NT2/D1 (cell line): ENCODE data around the gene RNASET2.

Experiments
- DNase-seq: peaks from one replicate; pipeline ENCODE4 v3.0.0-alpha.2; 2011; ENCODE audit warnings: low read depth, low spot score
- H3K27me3 ChIP-seq: 2 replicates; pipeline ENCODE4 v1.6.0; 2011; ENCODE audit warnings: mild to moderate bottlenecking; ENCODE audit not compliant: insufficient read length, insufficient read depth
- H3K36me3 ChIP-seq: 2 replicates; pipeline ENCODE4 v1.6.1; 2011; ENCODE audit warnings: mild to moderate bottlenecking, low read length, mixed read lengths; ENCODE audit not compliant: insufficient read depth, insufficient read length
- H3K4me1 ChIP-seq: 2 replicates; pipeline ENCODE4 v1.5.1; 2011; ENCODE audit not compliant: insufficient read depth, insufficient read length
- H3K4me3 ChIP-seq: 2 replicates; pipeline ENCODE4 v1.5.1; 2011; ENCODE audit warnings: low read depth; ENCODE audit not compliant: insufficient read length
- H3K9ac ChIP-seq: 2 replicates; pipeline ENCODE4 v1.6.0; 2011; ENCODE audit warnings: low read depth; ENCODE audit not compliant: insufficient read length
- H3K9me3 ChIP-seq: 2 replicates; pipeline ENCODE4 v1.5.1; 2011; ENCODE audit warnings: mild to moderate bottlenecking, low read length; ENCODE audit not compliant: insufficient read depth
- SUZ12 ChIP-seq: IDR thresholded peaks from 2 replicates; pipeline ENCODE4 v1.6.1; 2011; ENCODE audit not compliant: insufficient read length, insufficient read depth; ENCODE audit errors: extremely low read depth
- YY1 ChIP-seq: IDR thresholded peaks from 2 replicates; pipeline ENCODE4 v1.6.1; 2011; ENCODE audit not compliant: insufficient read length, insufficient read depth
- ZNF274 ChIP-seq: IDR thresholded peaks from 2 replicates; pipeline ENCODE4 v1.6.1; 2011; ENCODE audit warnings: mild to moderate bottlenecking, low read depth, low read length

RNASET2 gene

DNA sequence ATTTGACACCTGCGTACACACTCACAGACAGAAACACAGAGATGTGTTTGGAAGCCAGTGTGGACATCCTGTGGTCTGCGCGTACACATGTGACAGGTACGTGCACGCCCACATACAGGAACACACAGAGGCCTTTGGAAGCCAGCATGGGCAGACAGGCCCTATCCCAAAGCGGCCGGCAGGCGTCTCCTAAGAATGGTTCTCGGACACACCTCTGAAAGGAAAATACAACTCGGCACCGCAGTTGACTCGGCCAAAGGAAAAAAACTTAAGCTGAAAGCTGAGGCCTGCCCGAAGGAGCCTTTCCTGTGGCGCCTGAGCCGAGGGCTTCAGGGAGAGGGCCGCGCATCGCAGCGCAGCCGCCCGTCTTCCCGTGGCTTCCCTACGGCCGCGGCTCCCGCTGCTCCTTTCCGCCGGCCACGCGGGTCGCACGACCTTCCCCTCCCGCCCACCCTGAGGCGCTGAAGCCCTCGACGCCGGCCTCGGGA, 41.5 kb upstream of the RNASET2 start:
- peak overlapping the region; percentile 92 for H3K9ac ChIP-seq
- peaks cover 5% of the 10 kb centered on the region for H3K4me1 ChIP-seq
- peak; percentile 46 for DNase-seq
- no peak for TF ChIP-seq YY1
- TF ChIP-seq SUZ12, result no peak
- TF ChIP-seq ZNF274, result no peak
- H3K4me3 ChIP-seq, result peak overlapping the region; percentile 80
- peaks cover 67% of the 10 kb centered on the region for H3K36me3 ChIP-seq
- no peaks in the 10 kb centered on the region for H3K27me3 ChIP-seq
- no peaks in the 10 kb centered on the region for H3K9me3 ChIP-seq

- Histone ChIP-seq H3K4me3 (peak overlapping the region; percentile 80), H3K9me3 (no peaks in the 10 kb centered on the region), H3K4me1 (peaks cover 5% of the 10 kb centered on the region), H3K27me3 (no peaks in the 10 kb centered on the region), H3K9ac (peak overlapping the region; percentile 92), H3K36me3 (peaks cover 67% of the 10 kb centered on the region)
- DNase-seq, result no peak
- TF ChIP-seq YY1 (no peak), SUZ12 (no peak), ZNF274 (no peak)
These were observed 41.0 kb upstream of the RNASET2 start for GRCh38 chr6:166997348-166997747.

GRCh38 chr6:166996406-166996805, 40.1 kb upstream of the RNASET2 start:
- peaks cover 5% of the 10 kb centered on the region for H3K4me1 ChIP-seq
- no peak overlapping the region for H3K9ac ChIP-seq
- no peaks in the 10 kb centered on the region for H3K27me3 ChIP-seq
- no peaks in the 10 kb centered on the region for H3K9me3 ChIP-seq
- DNase-seq, result no peak
- H3K4me3 ChIP-seq, result no peak overlapping the region
- TF ChIP-seq SUZ12 (no peak), ZNF274 (no peak), YY1 (no peak)
- H3K36me3 ChIP-seq, result peaks cover 66% of the 10 kb centered on the region

DNA sequence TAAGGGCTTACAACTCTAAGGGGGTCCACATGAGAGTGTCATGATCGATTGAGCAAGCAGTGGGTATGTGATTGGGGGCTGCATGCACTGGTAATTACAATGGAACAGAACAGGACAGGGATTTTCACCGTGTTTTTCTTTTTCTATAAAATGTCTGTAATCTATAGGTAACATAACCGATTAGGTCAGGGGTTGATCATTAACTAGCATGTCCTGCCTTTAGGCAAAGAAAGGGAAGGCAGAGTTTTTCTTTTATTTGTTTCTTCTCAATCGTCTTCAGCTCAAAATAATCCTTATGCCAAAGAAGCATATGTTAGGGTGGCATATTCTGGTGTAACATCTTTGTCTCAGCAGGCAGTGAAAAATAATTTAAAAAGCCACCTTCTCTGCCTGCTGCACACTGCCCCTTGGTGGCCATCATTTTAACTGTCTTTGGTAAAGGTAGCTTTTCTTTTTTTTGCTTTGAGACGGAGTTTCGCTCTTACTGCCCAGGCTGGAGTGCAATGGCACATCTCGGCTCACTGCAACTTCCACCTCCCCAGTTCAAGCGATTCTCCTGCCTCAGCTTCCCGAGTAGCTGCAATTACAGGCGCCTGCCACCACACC, 33.2 kb upstream of the RNASET2 start:
- H3K36me3 ChIP-seq, result peaks cover 46% of the 10 kb centered on the region
- H3K4me3 ChIP-seq, result no peak overlapping the region
- TF ChIP-seq YY1 (no peak), ZNF274 (no peak), SUZ12 (no peak)
- no peaks in the 10 kb centered on the region for H3K9me3 ChIP-seq
- no peaks in the 10 kb centered on the region for H3K27me3 ChIP-seq
- H3K9ac ChIP-seq, result no peak overlapping the region
- no peaks in the 10 kb centered on the region for H3K4me1 ChIP-seq
- DNase-seq, result no peak

DNA sequence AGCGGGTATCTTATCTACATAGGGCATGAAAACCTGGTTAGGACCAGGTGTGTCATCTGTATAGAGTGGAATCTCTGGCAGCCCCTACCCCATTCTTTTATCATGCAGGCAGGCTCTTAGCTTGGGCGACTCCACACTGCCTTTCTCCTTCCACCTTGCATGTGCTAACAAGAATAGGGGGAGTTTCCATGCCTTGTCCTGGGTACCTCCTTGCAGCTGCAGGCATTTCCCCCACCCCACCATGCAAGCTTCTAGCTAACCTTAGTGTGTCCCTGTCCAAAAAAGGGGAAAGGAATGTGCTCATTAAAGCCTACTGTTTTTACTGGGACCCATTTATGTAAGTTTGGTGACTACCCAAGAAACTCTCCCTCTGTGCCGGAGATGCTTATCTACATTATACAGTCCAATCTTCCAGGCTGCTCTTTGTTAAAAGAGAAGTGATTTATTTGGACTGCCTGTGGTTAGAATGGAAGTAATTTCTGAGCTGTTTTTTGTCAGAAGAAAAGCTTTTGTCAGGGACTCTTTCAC, 32.4 kb upstream of the RNASET2 start:
- H3K36me3 ChIP-seq, result peaks cover 40% of the 10 kb centered on the region
- H3K27me3 ChIP-seq, result no peaks in the 10 kb centered on the region
- no peak overlapping the region for H3K4me3 ChIP-seq
- H3K4me1 ChIP-seq, result no peaks in the 10 kb centered on the region
- H3K9me3 ChIP-seq, result no peaks in the 10 kb centered on the region
- DNase-seq, result peak; percentile 27
- TF ChIP-seq YY1 (no peak), SUZ12 (no peak), ZNF274 (no peak)
- H3K9ac ChIP-seq, result no peak overlapping the region

DNA sequence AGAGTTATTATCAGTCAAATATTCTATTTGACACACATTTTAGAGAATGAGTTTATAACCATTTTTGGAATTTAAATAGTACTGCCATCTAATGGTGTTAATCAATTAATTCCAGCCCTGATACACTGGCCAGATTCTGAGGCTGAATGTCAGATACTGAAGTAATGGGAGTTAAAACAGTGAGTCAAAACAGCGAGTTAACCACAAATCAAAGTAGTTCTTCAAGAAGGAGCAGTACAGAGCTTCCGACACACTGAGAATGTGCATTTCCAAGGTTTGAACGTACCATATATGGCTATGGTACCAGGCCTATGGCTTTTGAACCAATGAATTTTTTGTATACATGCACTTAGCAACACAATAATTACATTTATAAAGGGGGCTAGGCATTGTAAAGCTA, 31.6 kb upstream of the RNASET2 start:
- H3K9ac ChIP-seq, result no peak overlapping the region
- no peak for TF ChIP-seq YY1
- no peak for TF ChIP-seq ZNF274
- TF ChIP-seq SUZ12, result no peak
- no peak for DNase-seq
- peaks cover 40% of the 10 kb centered on the region for H3K36me3 ChIP-seq
- H3K4me1 ChIP-seq, result no peaks in the 10 kb centered on the region
- no peak overlapping the region for H3K4me3 ChIP-seq
- no peaks in the 10 kb centered on the region for H3K27me3 ChIP-seq
- H3K9me3 ChIP-seq, result no peaks in the 10 kb centered on the region

GRCh38 chr6:166987448-166987847, 31.1 kb upstream of the RNASET2 start:
- no peak for DNase-seq
- H3K27me3 ChIP-seq, result no peaks in the 10 kb centered on the region
- H3K4me1 ChIP-seq, result no peaks in the 10 kb centered on the region
- H3K36me3 ChIP-seq, result peaks cover 38% of the 10 kb centered on the region
- no peak for TF ChIP-seq YY1
- TF ChIP-seq SUZ12, result no peak
- no peak for TF ChIP-seq ZNF274
- no peaks in the 10 kb centered on the region for H3K9me3 ChIP-seq
- H3K4me3 ChIP-seq, result no peak overlapping the region
- H3K9ac ChIP-seq, result no peak overlapping the region

DNA sequence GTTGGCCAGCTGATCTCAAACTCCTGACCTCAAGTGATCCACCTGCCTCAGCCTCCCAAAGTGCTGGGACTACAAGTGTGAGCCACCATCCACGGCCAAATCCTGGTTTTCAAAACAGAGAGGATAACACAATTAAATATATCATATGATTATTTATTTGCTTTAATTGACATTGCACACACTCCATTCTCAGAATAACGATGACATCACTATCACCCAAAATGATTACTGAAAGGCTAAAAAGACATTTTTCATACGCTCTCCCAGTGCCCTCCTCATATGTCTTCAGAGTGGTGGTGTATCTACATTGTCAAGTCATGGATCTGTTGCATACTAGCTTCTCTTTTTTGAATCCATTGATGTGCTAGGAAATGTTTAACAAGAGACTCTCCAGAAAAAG, 24.4 kb upstream of the RNASET2 start:
- Histone ChIP-seq H3K4me1 (peaks cover 3% of the 10 kb centered on the region), H3K9me3 (no peaks in the 10 kb centered on the region), H3K4me3 (no peak overlapping the region), H3K9ac (no peak overlapping the region), H3K27me3 (no peaks in the 10 kb centered on the region), H3K36me3 (peaks cover 28% of the 10 kb centered on the region)
- no peak for TF ChIP-seq SUZ12
- no peak for TF ChIP-seq ZNF274
- no peak for TF ChIP-seq YY1
- DNase-seq, result no peak
